Measurements from ENCODE around the gene CRYBA2. TPM values are rescaled to one million over a fixed set of nuclear protein-coding genes. Genes with fewer than 3 reads are reported as not detected.

The CRYBA2 gene
- total and polyA plus RNA-seq, 8 donors = 3.7 to 314 (median 13.2) TPM

GRCh38 chr2:219009294-219009693, 16.1 kb upstream of the CRYBA2 start:
- TF ChIP-seq CTCF (IDR thresholded peaks at IDR 0.05) = no peak
- Histone ChIP-seq H3K27me3 (no peaks in the 10 kb centered on the region), H3K4me1 (no peaks in the 10 kb centered on the region), H3K9me3 (no peaks in the 10 kb centered on the region), H3K4me3 (no peak overlapping the region), H3K27ac (no peak overlapping the region), H3K36me3 (no peaks in the 10 kb centered on the region)
- intact Hi-C loops (cut with DNase I) = no loop called here
- 63 to 65% methylated on average over 2 of the region's 2 CpGs for WGBS, 2 donors
- no peak for ATAC-seq
- no peak for FAIRE-seq
- DNase-seq = peak in 1 of 6 donors; percentile 20

GRCh38 chr2:219003979-219004378, 10.8 kb upstream of the CRYBA2 start:
- Histone ChIP-seq H3K27ac (no peak overlapping the region), H3K9me3 (no peaks in the 10 kb centered on the region), H3K36me3 (no peaks in the 10 kb centered on the region), H3K27me3 (no peaks in the 10 kb centered on the region), H3K4me1 (peaks cover 0 to 6% (median 0%) of the 10 kb centered on the region in 3 donors), H3K4me3 (no peak overlapping the region)
- ATAC-seq (no peak), FAIRE-seq (no peak), DNase-seq (no peak)
- no peak for TF ChIP-seq CTCF (IDR thresholded peaks at IDR 0.05)
- intact Hi-C loops (cut with DNase I) = no loop called here
- WGBS, 2 donors = 86 to 98% methylated on average over 3 of the region's 3 CpGs

- Histone ChIP-seq H3K4me3 (peak overlapping the region in 3 of 4 donors; percentile 42 to 83 (median 57)), H3K27ac (peak overlapping the region in 1 of 4 donors; percentile 96), H3K27me3 (no peaks in the 10 kb centered on the region), H3K36me3 (no peaks in the 10 kb centered on the region), H3K4me1 (peaks cover 0 to 12% (median 7%) of the 10 kb centered on the region in 3 donors), H3K9me3 (no peaks in the 10 kb centered on the region)
- no peak for ATAC-seq
- intact Hi-C loops (cut with DNase I) = no loop called here
- TF ChIP-seq CTCF (IDR thresholded peaks at IDR 0.05) = peak; percentile 39 to 59 (median 44)
- DNase-seq = no peak
- no peak for FAIRE-seq
- 7 to 11% methylated on average over 20 of the region's 20 CpGs for WGBS, 2 donors
Measured at GRCh38 chr2:219003267-219003634, 10.0 kb upstream of the CRYBA2 start.

- DNase-seq (peak; percentile 85 to 95 (median 92)), FAIRE-seq (no peak)
- no peaks in the 10 kb centered on the region for H3K27me3 ChIP-seq
Measured at GRCh38 chr2:219002395-219003266, 9.4 kb upstream of the CRYBA2 start.

More at GRCh38 chr2:219002395-219003266, 9.4 kb upstream of the CRYBA2 start:
- peak overlapping the region; percentile 82 to 96 (median 92) for H3K27ac ChIP-seq
- peak overlapping the region; percentile 42 to 83 (median 50) for H3K4me3 ChIP-seq
- intact Hi-C loops (cut with DNase I) = no loop called here
- peaks cover 0 to 15% (median 7%) of the 10 kb centered on the region in 3 donors for H3K4me1 ChIP-seq
- H3K9me3 ChIP-seq = no peaks in the 10 kb centered on the region
- peak; percentile 52 to 59 (median 55) for TF ChIP-seq CTCF (IDR thresholded peaks at IDR 0.05)
- ATAC-seq = peak; percentile 63 to 80 (median 71)
- 0 to 1% methylated on average over 66 to 72 of the region's 72 CpGs for WGBS, 2 donors
- no peaks in the 10 kb centered on the region for H3K36me3 ChIP-seq

Data from pancreas (tissue), 10 donors.